Stimulated activated naive CD4-positive, alpha-beta T cell treated with Interleukin-2 at 50 U/mL for 16 hours (primary cell): ENCODE measurements around the gene KCNT2.

Experiments used
- DNase-seq: peaks from one replicate; lab custom pipeline; 2025; lab: John Stamatoyannopoulos, UW

The KCNT2 gene

GRCh38 chr1:196449460-196449859 is 158.8 kb downstream of the KCNT2 start:
- no peak for DNase-seq

DNA sequence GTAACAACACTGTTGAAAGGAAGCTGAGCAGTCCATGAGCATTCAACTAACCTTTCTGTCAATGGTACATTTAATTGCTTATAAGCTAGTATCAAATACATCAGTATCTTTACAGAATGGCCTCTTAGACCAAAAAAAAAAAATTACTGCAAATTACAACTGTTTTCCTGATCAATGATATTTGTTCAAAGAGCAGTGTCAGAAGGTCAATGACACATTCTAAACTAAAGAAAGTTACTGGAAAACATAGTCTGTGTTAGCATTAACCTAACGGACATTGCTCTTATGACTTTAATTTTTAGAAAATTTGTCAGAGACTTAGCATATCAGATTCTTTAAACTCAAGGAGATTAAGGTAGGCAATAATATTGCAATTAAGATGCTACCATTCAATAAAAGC is 162.5 kb downstream of the KCNT2 start:
- DNase-seq = no peak

DNA sequence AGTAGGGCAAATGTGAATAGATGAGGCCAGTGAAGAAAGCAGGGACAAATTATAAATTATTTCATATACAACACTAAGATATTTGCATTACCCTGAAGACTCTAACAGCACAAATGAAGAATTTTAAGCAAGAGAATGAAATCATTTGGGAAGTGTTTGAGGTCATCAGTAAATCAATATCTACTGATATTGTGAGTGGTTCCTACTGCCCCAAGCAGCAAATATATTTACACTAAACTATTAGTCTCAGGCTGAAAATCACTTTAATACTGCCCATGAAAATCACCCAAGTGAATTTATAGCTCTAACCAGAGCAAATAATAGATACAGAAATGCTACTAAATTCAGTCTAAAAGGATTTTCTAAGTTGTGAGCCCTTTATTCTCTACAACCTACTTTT is 163.6 kb downstream of the KCNT2 start:
- DNase-seq = no peak

DNA sequence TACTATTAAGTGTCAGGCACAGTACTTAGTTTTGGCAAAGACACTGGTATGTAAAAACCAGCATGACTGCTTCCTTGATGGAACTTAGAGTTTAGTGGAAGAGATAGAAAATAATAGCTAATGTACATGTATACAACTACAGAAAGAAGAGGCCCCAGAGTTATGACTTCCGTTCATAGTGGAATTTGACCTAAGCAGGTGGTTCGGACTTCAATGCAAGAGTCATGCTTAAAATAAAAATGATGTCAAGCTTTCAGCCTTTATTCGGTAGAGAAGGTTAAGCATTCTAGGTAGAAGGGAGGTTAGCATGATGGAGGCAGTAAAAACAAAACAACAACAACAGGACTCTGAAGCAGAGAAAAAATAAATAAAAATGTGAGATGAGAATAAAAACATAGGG is 165.9 kb downstream of the KCNT2 start:
- DNase-seq = no peak

DNA sequence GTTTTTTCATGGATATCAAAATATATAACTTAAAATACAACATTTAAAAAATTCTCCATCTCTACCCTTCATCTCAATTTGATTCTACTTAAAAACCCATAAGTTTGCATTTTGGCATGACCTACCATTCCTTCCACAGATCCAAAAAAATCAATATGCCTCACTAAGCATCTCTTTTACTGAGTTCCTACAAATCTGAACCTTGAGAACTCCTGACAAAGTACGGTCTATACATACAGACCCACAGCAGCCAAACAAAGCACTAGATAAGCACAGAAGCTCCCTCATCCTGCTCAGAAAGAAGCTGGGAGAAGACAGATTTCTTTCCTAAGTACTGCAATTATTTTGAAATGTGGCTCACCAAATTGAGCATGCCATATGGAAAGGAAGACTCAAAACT is 167.5 kb downstream of the KCNT2 start:
- no peak for DNase-seq

GRCh38 chr1:196438329-196438728 is 169.9 kb downstream of the KCNT2 start:
- DNase-seq = no peak

GRCh38 chr1:196437671-196438070 is 170.6 kb downstream of the KCNT2 start:
- DNase-seq = no peak

- DNase-seq = no peak
Measured at GRCh38 chr1:196433000-196433399, 175.2 kb downstream of the KCNT2 start.

- DNase-seq = no peak
Measured at GRCh38 chr1:196427976-196428734, 180.1 kb downstream of the KCNT2 start.

- DNase-seq = no peak
Measured at GRCh38 chr1:196425513-196425912, 182.7 kb downstream of the KCNT2 start.

DNA sequence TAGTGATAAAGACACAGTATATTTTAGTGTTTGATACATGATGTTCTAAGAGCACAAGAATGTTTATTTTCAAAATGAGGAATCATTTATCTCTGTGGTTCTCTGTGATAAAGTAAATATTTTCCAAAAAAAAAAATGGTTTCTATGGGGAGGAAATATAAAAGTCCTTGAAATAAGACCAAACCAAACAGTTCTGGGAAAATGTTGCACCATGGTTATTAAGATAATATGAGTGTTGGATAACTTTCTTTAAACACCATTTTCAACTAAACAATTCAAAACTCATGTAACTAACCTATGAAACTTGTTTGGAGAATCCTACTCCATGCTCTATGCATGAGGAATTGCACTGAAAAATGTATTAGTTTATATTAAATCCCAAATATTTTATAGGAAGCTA is 184.6 kb downstream of the KCNT2 start:
- DNase-seq = no peak

DNA sequence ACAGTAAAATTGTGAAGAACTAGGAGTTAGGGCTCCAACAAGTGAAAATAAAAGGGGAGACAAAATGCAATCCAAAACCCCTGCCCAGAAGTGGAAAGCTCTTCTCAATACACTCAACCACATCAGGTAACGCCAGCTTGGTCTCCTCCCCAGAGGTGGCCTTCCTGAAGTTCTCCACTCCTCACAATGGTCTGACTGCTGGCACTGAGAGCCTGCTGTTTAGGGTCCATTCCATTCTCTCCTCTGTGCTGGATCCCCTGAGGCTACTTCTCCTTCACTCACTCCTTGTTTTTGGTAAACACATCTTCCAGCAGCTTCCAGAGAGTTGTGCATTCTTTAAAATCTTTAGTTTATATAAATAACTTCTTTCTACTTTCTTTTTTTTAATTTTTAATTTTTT is 189.5 kb downstream of the KCNT2 start:
- no peak for DNase-seq

GRCh38 chr1:196415978-196416377 is 192.3 kb downstream of the KCNT2 start:
- DNase-seq = no peak

GRCh38 chr1:196412326-196412725 is 195.9 kb downstream of the KCNT2 start:
- DNase-seq = no peak

DNA sequence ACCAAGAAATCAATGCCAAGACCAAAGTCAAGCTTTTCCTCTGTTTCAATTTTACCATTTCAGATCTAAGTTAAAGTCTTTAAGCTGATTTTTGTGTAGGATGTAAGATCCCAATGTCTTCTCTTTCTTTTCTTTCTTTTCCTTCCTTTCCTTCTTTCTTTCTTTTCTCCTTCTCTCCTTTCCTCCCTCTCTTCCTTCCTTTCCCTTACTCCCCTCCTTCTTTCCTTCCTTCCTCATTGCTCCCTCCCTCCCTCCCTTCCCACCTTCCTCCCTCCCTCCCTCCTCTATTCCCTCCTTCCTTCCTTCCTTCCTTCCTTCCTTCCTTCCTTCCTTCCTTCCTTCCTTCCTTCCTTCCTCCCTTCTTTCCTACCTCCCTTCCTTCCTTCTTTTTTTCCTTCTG is 197.5 kb downstream of the KCNT2 start:
- DNase-seq = no peak

- no peak for DNase-seq
Measured at GRCh38 chr1:196409586-196409985, 198.7 kb downstream of the KCNT2 start.

GRCh38 chr1:196407358-196408051 is 200.7 kb downstream of the KCNT2 start:
- DNase-seq = no peak

- no peak for DNase-seq
Measured at GRCh38 chr1:196405839-196406238, 202.4 kb downstream of the KCNT2 start.

GRCh38 chr1:196403803-196404690 is 204.2 kb downstream of the KCNT2 start:
- no peak for DNase-seq

- no peak for DNase-seq
Measured at GRCh38 chr1:196401891-196402290, 206.3 kb downstream of the KCNT2 start.

GRCh38 chr1:196401452-196401833 is 206.8 kb downstream of the KCNT2 start:
- no peak for DNase-seq
